ENCODE results near the gene ZNF71.

ZNF71 gene

DNA sequence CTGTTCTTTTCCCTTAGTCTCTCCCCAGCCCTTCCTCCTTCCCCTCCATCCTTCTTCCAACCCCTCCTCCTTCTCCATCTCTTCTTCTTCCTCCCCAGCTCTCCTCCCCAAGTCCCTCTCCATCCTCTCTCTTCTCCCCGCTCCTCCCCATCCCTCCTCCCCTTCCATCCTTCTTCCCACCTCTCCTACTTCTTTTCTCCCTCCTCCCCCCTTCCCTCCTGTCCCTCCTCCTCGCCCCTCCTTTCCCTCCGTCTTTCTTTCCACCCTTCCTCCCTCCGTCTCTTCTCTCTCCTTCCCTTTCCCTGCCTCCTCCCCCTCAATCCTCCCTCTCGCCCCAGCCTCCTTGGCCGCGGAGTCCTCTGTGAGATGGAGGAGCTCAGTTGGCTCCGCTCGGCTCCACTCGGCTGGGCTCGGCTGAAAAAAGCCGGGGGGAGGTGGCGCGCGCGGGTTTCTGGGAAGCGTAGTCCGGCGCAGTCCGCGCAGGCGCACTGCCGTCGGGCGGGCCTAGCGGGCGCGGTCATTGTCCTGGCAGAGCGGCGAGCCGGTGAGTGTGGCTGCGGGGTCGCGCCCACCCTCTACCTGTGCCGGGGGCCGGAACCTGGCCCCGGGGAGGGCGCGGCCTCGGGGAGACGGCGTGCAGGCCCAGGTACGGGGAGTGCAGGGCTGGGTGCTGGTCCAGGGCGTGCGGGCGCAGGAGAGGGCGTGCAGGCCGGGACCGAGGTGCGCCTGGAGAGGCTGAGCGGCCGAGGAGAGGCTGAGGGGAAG, at the start of gene ZNF71:
TSS of gene ZNF71 (plus strand) at position 520 of the 765 bp plus-strand sequence. CDS start 6,257 bp downstream, outside the sequence.
- DNase-seq (ENCODE audit: low read depth): peak; percentile 86

DNA sequence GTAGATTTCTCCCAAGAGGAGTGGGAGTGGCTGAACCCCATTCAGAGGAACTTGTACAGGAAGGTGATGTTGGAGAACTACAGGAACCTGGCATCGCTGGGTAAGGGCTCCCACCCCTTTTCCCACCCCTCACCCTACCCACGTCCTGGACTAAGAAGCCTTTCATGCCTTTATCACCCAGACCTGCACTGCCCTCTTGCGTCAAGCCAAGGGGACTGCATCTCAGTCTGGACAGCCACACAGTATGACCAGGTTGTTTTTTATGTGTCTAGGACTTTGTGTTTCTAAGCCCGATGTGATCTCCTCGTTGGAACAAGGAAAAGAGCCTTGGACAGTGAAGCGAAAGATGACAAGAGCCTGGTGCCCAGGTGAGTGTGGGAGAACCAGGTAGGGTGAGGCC, 47.6 kb upstream of the ZNF71 start:
- no peak for DNase-seq (ENCODE audit: low read depth)

DNA sequence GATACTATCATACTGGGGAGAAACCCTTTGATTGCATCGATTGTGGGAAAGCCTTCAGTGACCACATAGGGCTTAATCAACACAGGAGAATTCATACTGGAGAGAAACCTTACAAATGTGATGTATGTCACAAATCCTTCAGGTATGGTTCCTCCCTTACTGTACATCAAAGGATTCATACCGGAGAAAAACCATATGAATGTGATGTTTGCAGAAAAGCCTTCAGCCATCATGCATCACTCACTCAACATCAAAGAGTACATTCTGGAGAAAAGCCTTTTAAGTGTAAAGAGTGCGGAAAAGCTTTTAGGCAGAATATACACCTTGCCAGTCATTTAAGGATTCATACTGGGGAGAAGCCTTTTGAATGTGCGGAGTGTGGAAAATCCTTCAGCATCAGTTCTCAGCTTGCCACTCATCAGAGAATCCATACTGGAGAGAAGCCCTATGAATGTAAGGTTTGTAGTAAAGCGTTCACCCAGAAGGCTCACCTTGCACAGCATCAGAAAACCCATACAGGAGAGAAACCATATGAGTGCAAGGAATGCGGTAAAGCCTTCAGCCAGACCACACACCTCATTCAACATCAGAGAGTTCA, 40.7 kb upstream of the ZNF71 start:
- DNase-seq (ENCODE audit: low read depth): no peak

DNA sequence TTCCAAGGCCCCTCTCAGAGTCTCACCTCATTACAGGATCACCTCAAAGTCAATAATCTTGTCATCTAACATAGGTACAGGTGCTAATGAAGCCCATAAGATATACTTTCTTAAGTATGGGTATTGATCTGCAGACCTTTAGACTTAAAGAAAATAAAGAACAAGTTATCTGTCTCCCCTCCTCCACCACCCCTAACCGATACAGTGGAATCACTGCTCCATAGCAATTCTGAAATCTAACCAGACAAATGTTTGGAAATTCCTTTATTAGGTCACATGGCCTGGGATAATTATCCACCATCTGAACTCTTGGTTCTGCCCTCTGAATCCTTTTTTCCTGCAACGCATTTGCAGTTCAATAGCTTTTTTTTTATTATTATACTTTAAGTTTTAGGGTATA, 32.3 kb upstream of the ZNF71 start:
- no peak for DNase-seq (ENCODE audit: low read depth)

DNA sequence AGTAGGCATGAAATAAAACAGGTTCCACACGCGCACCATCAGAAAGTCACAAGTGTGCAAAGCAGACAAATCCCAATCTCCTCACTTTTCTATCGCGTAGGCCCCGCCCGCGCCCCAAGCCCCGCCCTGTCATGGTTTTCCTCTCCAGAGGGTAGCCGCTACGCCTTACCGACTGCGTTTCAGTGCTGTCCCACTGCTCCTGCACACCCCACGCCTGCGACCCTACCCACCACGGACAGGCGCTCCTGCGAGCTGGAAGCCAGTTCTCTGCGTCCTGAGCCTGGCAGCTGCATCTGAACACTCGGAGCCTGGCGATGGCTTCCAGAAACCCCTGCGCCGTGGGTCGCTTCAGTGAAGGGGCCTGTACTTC, 28.2 kb upstream of the ZNF71 start:
- DNase-seq (ENCODE audit: low read depth): peak; percentile 42

DNA sequence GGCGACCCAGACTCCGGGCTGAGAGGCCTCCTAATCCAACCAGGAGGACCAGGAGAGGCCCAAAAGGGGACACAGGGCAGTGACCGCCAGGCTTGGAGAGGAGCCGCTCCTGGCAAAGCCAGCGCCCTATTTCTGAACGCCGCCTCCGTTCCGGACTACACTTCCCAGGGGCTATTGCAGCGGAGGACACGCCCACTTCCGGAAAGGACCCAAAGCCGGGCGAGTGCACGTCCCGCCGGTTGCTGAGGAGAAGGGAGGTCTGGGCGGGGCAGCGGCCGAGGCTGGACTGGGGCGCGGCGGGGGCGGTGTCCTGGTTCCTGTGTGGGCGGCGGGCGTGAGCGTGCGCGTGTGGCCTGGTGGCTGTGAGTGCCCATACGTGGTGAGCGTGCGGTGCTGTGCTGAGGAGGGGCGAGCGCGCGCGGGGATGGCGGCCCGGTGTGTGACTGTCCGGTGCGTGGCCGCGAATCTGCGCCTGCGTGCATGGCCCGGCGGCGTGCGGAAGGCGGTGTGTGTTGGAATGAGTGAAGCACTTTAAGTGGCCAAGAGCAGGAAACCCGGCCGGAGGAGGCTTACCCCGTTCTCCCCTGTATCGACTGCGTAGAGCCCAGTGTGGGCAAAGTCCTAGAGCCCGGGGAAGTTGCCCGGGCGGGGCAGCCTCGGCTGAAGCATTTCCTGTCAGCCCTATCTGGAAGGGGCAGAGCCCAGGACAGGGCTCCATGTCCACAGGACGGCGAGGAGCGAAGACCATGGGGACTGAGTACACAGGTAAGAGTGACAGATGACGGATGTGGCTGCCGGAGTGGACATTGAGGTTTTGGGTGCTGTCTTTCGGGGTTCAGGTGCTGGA, 27.6 kb upstream of the ZNF71 start, which contains the start of gene ZNF470:
TSS of gene ZNF470 (plus strand) at position 195 of the 847 bp plus-strand sequence. CDS start 2,844 bp downstream, outside the sequence.
- peak; percentile 95 for DNase-seq (ENCODE audit: low read depth)

DNA sequence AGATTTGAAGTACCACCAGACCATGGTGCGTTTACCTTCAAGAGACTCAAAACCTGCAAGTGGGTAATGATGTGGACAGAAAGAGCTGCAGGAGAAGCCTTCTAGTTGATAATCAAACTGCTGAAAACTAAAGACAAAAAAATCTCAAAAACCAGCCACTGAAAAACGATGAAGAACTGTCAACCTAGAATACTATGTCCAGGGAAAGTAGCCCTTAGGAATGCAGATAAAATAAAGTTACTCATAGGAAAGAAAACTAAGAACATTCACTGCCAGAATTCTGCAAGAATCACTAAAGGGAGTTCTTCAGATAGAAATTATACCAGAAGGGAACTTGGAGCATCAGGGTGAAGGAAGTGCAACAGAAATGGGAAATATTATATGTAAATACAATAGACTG, 22.5 kb upstream of the ZNF71 start:
- DNase-seq (ENCODE audit: low read depth): no peak

DNA sequence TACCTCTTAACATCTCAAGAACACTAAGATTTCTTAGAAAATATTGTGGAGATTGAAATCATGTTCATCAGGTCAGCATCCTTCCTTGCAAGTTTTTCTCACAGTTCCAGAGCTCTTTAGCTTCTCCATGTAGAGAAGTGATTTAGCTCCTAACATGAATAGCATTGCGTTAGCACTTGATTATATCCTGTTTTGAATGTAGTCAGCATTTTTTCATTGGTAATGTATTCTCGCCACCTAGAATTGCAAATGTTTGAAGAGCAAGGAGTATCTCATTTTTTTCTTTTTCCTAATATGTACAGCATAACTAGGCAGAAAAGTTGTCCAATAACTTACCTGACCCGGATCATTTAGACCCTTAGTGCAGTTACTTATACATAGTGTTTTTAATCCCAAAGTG, 21.2 kb upstream of the ZNF71 start:
- DNase-seq (ENCODE audit: low read depth): no peak

DNA sequence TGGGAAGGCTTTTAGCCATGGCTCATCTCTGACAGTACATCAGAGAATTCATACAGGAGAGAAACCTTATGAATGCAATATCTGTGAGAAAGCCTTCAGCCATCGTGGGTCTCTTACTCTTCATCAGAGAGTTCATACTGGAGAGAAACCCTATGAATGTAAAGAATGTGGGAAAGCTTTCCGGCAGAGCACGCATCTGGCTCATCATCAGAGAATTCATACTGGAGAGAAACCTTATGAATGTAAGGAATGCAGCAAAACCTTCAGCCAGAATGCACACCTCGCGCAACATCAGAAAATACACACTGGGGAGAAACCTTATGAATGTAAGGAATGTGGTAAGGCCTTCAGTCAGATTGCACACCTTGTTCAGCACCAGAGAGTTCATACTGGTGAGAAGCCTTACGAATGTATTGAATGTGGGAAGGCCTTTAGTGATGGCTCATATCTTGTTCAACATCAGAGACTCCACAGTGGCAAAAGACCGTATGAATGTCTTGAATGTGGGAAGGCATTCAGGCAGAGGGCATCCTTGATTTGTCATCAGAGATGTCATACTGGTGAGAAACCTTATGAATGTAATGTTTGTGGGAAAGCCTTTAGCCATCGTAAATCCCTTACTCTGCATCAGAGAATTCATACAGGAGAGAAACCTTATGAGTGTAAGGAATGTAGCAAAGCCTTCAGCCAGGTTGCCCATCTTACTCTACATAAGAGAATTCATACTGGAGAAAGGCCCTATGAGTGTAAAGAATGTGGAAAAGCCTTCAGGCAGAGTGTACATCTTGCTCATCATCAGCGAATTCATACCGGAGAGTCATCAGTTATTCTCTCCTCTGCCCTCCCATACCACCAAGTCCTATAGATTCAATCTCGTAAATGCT, 17.1 kb upstream of the ZNF71 start:
- no peak for DNase-seq (ENCODE audit: low read depth)

DNA sequence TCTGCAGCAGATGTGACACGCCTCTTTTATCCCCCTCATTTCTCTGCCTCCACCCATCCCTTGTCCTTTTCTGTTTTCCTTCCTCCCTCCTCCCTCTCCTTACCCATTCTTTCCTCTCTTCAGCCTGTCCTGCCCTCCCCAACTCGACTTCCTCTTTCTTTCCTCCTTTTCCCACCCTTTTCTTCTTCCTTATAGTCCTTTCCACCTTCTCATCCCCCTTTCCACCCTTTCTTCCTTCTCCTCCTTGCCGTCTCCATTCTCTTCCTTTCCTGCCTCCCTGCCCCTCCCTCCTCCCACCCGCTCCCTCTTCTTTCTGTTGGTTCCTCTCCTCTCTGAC, 688 bp upstream of the ZNF71 start:
- no peak for DNase-seq (ENCODE audit: low read depth)

DNA sequence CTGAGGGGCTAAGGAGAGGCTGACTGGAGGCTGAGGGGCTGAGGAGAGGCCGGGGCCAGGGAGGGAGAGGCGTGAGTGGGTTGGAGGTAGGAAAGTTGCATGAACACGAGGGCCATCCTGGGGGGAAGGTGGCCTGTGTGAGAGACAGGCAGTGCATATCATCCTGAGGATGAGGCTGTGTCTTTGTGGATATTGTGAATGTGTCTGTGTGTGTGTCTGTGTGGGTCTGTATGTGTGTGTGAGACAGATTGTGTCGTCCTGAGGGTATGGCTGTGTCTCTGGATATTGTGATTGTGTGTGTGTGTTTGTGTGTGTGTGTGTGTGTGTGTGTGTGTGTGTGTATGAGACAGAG, 422 bp downstream of the ZNF71 start:
- no peak for DNase-seq (ENCODE audit: low read depth)

DNA sequence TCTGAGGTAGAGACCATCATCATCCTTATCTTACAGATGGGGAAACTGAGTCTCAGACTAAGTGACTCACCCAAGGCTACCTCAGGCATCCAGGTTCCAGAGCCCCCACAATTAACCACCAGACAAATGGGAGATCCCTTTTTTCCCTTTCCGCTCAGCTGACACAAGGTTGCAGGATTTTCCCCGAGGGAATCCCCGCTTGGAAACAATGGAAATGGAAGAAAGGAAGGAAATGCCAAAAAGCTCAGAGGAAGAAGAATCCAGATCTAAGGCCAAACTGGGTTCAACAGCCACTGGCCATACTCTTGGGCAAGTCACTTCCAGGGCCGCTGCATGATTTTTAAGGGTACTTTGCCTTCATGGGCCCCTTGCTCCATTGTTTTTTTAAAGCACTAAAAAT, 1.6 kb downstream of the ZNF71 start:
- no peak for DNase-seq (ENCODE audit: low read depth)

DNA sequence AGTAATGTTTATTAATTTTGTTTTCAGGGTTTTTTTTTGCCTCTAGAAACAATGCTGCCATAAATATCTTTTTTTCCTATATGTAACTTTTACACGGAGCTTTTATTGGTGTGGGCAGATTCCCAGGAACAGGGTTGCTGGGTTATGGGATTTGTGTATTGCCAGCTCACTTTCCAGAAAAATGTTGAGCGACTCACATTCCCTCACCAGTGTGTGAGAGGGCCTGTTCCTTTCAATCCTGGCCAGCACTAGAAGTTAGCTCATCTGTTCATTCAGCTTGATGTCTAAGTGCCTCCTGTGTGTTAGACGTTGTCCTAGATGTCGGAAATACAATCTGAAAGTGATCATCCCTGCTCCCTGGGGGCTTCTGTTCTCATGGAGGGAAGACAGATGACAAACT, 2.6 kb downstream of the ZNF71 start:
- DNase-seq (ENCODE audit: low read depth): peak; percentile 25

DNA sequence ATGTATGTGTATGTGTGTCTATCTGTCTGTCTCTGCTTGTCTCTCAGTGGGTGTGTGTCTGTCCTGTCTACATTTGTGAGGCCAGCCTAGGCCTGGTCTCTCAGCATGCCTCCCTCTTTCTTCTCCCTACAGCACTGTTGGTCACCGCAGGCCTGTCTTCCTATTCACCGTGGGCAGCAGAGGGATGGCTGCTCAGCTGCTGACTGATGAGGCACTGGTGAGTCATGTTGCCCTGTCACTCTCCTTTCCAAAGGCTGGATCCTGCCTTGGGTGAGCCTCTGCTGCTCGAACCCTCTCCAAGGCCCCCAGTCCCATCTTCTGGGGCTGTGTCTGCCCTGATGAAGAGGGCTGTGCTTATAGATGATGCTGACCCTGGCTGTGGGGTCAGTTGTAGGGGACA, 6.3 kb downstream of the ZNF71 start:
- DNase-seq (ENCODE audit: low read depth): peak; percentile 53

DNA sequence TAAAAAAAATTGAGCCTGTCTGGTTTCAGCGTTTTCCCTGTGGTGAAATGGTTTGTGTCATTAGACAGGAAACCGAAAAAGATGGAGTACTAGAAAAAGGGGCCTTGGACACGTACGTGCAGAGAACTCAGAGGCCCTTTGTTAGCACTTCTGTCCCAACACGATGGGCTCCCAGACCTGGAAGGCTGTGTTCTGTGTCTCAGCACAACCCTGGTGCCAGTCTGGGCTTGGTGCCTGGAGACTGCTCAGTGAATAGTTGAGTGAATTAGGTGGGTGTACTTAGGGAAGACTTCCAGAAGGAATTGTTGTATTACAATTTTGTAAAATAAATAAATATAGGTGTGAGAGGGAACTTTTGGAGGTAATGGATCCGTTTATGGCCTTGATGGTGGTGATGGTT, 8.7 kb downstream of the ZNF71 start:
- DNase-seq (ENCODE audit: low read depth): peak; percentile 6

DNA sequence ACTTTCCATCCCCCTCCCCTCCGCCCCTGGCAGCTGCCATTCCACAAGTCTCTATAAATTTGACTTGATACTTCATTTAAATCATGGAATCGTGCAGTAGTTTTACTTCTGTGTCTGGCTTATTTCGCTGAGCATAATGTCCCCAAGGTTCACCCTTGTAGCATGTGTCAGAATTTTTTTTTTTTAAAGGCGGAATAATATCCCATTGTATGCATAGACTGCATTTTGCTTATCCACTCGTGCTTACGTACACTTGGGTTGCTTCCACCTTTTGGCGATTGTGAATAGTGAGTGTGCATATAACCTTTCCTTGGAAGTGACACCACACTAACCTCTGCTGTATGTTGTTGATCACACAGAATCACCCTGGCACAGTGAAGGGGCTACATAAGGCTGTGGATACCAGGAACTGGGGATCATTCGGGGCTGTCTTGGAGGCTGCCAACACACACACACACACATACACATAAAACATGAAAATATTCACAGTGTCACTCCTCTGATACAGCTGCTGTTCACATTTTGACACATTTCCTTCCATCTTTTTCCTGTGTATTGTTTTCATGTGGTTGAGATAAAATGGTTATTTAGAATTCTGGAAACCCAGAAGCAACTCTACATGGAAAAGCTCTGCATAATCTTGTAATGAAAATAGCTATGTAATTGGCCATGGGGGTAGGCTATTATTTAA, 13.3 kb downstream of the ZNF71 start:
- no peak for DNase-seq (ENCODE audit: low read depth)

DNA sequence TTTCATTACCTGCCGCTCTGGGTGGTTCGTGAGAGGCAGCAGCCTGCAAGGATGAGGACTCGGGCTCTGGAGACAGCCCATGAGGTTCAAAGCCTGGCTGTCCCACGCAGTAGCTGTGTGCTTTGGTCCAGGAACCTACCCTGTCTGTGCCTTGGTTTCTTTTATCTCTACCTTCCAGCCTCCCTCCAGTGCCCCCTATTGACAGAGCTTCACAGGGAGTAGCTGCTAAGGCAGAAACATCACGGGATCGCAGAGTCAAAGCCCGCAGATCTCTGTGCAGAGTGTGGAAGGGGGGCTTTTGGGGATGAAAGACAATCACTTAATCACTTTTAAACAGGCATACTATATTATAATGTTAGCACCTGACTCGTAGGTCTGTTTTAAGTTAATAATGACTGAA, 16.2 kb downstream of the ZNF71 start:
- no peak for DNase-seq (ENCODE audit: low read depth)

DNA sequence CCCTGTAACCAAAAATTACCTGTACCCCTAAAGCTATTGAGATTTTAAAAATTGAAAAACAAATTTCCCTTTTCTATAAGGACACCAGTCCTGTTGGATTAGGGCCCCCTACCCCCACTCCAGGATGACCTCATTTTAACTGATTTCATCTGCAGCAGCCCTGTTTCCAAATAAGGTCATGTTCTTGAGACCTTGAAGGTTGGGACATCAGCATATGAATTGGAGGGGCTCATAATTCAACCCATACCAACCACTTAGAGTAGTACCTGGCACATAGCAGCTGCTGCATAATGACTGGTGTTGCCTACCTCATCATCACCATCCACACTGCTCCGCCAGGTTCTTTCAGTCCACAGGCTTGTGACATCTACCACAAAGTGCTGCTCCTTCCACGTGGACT, 17.6 kb downstream of the ZNF71 start:
- DNase-seq (ENCODE audit: low read depth): no peak

DNA sequence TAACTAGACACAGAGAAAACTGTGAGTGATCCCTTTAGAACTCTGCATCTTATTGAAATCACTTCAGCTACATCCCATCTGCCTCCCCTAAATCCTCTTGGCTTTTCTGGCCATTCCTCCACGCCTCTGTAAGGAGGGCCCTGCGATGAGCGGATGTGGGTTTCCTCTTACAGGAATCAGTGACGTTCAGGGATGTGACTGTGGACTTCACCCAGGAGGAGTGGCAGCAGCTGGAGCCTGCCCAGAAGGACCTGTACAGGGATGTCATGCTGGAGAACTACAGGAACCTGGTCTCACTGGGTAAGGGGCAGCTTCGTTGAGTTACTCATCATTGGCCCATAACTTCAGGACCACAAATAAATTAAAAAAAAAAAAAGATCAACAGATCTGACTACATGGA, 18.5 kb downstream of the ZNF71 start:
- DNase-seq (ENCODE audit: low read depth): no peak

DNA sequence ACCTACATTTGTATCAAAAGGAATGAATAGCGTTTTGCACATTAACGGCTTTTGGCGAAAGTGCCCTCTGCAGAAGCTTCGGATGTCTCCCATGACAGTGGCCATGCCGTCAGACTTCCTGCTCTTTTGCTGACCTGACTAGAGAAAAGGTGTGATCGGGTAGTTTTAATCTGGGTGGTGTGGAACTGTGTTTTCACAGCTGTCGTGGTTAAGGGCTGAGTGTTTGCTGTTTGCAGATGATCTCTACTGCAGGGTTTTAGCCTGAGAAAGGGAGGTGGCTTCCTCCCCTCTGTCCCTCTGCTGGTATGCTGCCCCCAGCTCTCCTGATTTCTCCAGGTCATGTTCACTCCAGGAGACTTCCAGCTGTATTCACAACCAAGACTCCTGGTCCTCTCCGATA, 22.4 kb downstream of the ZNF71 start:
- DNase-seq (ENCODE audit: low read depth): no peak

DNA sequence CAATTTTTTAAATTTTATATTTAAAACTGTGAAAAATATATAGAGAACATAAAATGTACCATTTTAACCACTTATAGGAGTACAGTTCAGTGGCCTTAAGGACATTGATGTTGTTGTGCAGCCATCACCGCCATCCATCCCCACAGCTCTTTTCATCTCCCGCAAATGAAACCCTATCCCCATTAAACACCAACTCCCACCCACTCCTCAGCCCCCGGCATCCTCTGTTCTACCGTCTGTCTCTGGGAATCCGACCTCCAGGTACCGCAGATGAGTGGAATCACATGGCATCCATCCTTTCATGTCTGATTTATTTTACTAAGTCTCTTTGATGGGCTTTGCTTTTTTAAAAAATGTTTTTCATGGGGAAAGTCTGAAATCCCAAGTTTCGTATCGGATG, 24.0 kb downstream of the ZNF71 start:
- no peak for DNase-seq (ENCODE audit: low read depth)

DNA sequence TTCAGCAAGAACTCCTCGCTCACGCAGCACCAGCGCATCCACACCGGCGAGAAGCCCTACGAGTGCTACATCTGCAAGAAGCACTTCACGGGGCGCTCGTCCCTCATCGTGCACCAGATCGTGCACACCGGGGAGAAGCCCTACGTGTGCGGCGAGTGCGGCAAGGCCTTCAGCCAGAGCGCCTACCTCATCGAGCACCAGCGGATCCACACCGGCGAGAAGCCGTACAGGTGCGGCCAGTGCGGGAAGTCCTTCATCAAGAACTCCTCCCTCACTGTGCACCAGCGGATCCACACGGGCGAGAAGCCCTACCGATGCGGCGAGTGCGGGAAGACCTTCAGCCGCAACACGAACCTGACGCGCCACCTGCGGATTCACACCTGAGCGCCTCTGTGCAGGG, 27.3 kb downstream of the ZNF71 start:
- no peak for DNase-seq (ENCODE audit: low read depth)

Data from iris pigment epithelial cell (primary cell).